ENCODE measurements around the gene DEFB128. TPM values are rescaled to one million over a fixed set of nuclear protein-coding genes. Genes with fewer than 3 reads are reported as not detected.

Gene DEFB128
- total and polyA plus RNA-seq, 10 of the 15 experiments (the other 5 are each of a cell fraction or from before 2014, with no cell fraction given): not detected

DNA sequence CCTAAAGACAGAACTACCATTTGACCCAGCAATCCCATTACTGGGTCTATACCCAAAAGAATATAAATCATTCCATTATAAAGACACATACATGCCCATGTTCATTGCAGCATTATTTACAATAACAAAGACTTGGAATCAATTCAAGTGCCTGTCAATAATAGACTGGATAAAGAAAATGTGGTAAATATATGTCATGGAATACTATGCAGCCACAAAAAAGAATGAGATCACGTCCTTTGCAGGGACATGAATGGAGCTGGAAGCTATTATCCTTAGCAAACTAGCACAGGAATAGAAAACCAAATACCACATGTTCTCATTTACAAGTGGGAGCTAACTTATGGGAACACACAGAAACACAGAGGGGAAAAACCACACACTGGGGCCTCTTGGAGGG is 8.7 kb upstream of the DEFB128 start:
- TF ChIP-seq TCF12 (IDR thresholded peaks at IDR 0.05; ENCODE audit: low read depth, low read length): no peak
- ChIA-PET SMC1A (ENCODE audit: uncharacterized antibody, unreplicated experiment) (no interaction called here), RAD21 (ENCODE audit: unreplicated experiment) (no interaction called here), CTCF (no interaction called here), POLR2A (no interaction called here)
- peaks cover 0 to 3% of the 10 kb centered on the region in 2 experiments; a peak in 2 of 4 replicates for H3K27me3 ChIP-seq (replicated peaks in 1 of 2; ENCODE audit: control insufficient read depth in 2 of 2, insufficient read depth in 2 of 2, low read length in 1 of 2)
- no peaks in the 10 kb centered on the region for H3K79me2 ChIP-seq (ENCODE audit: control insufficient read depth, insufficient read depth, low read length)
- no peak overlapping the region for H3K9ac ChIP-seq (ENCODE audit: control insufficient read depth, insufficient read depth, low read length)
- H3K4me2 ChIP-seq (ENCODE audit: control insufficient read depth, insufficient read depth): no peak overlapping the region
- no peak overlapping the region for H3K27ac ChIP-seq (ENCODE audit: control insufficient read depth, insufficient read depth)
- no peak overlapping the region for H2AFZ ChIP-seq (ENCODE audit: control insufficient read depth, low read depth, low read length)
- no peaks in the 10 kb centered on the region for H3K9me3 ChIP-seq (replicated peaks; ENCODE audit: control insufficient read depth, insufficient read depth, low read length)
- no peaks in the 10 kb centered on the region for H3K36me3 ChIP-seq (ENCODE audit: control insufficient read depth in 2 of 2, insufficient read depth in 2 of 2, low read length in 1 of 2)
- DNase-seq (ENCODE audit: low read depth, low spot score) (no peak), ATAC-seq (no peak), FAIRE-seq (no peak)
- in situ Hi-C loops (cut with MboI): no loop called here
- H3K4me1 ChIP-seq (ENCODE audit: control insufficient read depth, insufficient read depth, low read length): no peaks in the 10 kb centered on the region
- no peaks in the 10 kb centered on the region for H4K20me1 ChIP-seq (ENCODE audit: control insufficient read depth, insufficient read depth)
- BruUV-seq (replicated peaks): no TSS peak
- H3K4me3 ChIP-seq: no peak overlapping the region
- intact Hi-C loops (cut with micrococcal nuclease; ENCODE audit: unreplicated experiment): no loop called here
- WGBS (ENCODE audit: insufficient coverage, insufficient replicate concordance, low lambda C conversion rate, missing lambda C conversion rate): 5% methylated on average over 1 of the region's 1 CpG

DNA sequence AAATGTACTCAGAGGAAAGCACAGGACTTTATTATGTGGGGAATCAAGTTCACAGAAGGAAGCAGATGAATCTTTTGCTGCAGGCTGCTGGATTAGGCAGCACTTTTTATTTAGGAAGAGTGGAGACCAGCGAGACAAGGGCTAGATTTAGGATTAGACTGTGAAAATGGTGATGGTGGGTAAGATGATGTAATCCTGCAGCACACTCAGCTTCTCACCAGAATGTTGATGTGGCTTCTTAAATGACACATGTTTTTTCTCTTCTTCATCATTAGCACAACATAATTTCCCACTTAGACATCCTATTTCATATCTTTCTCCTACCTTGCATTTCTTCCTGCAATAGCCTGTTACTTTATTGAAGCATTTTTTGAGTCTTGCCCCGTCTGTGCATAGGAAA is 1.8 kb downstream of the DEFB128 start:
- no peak overlapping the region for H3K27ac ChIP-seq (ENCODE audit: control insufficient read depth, insufficient read depth)
- no peak for DNase-seq (ENCODE audit: low read depth, low spot score)
- H3K4me1 ChIP-seq (ENCODE audit: control insufficient read depth, insufficient read depth, low read length): no peaks in the 10 kb centered on the region
- no peak overlapping the region for H2AFZ ChIP-seq (ENCODE audit: control insufficient read depth, low read depth, low read length)
- H3K4me2 ChIP-seq (ENCODE audit: control insufficient read depth, insufficient read depth): no peak overlapping the region
- no peaks in the 10 kb centered on the region for H4K20me1 ChIP-seq (ENCODE audit: control insufficient read depth, insufficient read depth)
- no peak for FAIRE-seq
- ChIA-PET POLR2A (no interaction called here), CTCF (no interaction called here), RAD21 (ENCODE audit: unreplicated experiment) (no interaction called here), SMC1A (ENCODE audit: uncharacterized antibody, unreplicated experiment) (no interaction called here)
- no peak for TF ChIP-seq CHD2 (IDR thresholded peaks at IDR 0.05; ENCODE audit: borderline replicate concordance, low read depth, low read length)
- TF ChIP-seq, protein P1, sequence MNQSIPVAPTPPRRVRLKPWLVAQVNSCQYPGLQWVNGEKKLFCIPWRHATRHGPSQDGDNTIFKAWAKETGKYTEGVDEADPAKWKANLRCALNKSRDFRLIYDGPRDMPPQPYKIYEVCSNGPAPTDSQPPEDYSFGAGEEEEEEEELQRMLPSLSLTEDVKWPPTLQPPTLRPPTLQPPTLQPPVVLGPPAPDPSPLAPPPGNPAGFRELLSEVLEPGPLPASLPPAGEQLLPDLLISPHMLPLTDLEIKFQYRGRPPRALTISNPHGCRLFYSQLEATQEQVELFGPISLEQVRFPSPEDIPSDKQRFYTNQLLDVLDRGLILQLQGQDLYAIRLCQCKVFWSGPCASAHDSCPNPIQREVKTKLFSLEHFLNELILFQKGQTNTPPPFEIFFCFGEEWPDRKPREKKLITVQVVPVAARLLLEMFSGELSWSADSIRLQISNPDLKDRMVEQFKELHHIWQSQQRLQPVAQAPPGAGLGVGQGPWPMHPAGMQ (IDR thresholded peaks at IDR 0.05; ENCODE audit: borderline replicate concordance): no peak
- TF ChIP-seq ZNF207 (IDR thresholded peaks at IDR 0.05; ENCODE audit: borderline replicate concordance): no peak
- TF ChIP-seq MTA2 (IDR thresholded peaks at IDR 0.05; ENCODE audit: low read depth): no peak
- no peak for TF ChIP-seq MXI1 (IDR thresholded peaks at IDR 0.05; ENCODE audit: low read depth, low read length)
- TF ChIP-seq IKZF2 (IDR thresholded peaks at IDR 0.05): no peak
- TF ChIP-seq, protein P2, sequence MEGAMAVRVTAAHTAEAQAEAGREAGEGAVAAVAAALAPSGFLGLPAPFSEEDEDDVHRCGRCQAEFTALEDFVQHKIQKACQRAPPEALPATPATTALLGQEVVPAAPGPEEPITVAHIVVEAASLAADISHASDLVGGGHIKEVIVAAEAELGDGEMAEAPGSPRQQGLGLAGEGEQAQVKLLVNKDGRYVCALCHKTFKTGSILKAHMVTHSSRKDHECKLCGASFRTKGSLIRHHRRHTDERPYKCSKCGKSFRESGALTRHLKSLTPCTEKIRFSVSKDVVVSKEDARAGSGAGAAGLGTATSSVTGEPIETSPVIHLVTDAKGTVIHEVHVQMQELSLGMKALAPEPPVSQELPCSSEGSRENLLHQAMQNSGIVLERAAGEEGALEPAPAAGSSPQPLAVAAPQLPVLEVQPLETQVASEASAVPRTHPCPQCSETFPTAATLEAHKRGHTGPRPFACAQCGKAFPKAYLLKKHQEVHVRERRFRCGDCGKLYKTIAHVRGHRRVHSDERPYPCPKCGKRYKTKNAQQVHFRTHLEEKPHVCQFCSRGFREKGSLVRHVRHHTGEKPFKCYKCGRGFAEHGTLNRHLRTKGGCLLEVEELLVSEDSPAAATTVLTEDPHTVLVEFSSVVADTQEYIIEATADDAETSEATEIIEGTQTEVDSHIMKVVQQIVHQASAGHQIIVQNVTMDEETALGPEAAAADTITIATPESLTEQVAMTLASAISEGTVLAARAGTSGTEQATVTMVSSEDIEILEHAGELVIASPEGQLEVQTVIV (IDR thresholded peaks at IDR 0.05; ENCODE audit: borderline replicate concordance, partially characterized antibody): no peak
- TF ChIP-seq, protein P3, sequence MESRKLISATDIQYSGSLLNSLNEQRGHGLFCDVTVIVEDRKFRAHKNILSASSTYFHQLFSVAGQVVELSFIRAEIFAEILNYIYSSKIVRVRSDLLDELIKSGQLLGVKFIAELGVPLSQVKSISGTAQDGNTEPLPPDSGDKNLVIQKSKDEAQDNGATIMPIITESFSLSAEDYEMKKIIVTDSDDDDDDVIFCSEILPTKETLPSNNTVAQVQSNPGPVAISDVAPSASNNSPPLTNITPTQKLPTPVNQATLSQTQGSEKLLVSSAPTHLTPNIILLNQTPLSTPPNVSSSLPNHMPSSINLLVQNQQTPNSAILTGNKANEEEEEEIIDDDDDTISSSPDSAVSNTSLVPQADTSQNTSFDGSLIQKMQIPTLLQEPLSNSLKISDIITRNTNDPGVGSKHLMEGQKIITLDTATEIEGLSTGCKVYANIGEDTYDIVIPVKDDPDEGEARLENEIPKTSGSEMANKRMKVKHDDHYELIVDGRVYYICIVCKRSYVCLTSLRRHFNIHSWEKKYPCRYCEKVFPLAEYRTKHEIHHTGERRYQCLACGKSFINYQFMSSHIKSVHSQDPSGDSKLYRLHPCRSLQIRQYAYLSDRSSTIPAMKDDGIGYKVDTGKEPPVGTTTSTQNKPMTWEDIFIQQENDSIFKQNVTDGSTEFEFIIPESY (IDR thresholded peaks at IDR 0.05): no peak
- no peak for TF ChIP-seq SRF (IDR thresholded peaks at IDR 0.05; ENCODE audit: low read depth in 2 of 2, low read length in 2 of 2)
- TF ChIP-seq NR2C2 (IDR thresholded peaks at IDR 0.05; ENCODE audit: borderline replicate concordance, control insufficient read depth, insufficient read length, low read depth): no peak
- in situ Hi-C loops (cut with MboI): no loop called here
- H3K36me3 ChIP-seq (ENCODE audit: control insufficient read depth in 2 of 2, insufficient read depth in 2 of 2, low read length in 1 of 2): no peaks in the 10 kb centered on the region
- no peak for ATAC-seq
- 0% methylated on average over 2 of the region's 2 CpGs for WGBS (ENCODE audit: insufficient coverage, insufficient replicate concordance, low lambda C conversion rate, missing lambda C conversion rate)
- no peaks in the 10 kb centered on the region for H3K27me3 ChIP-seq (replicated peaks in 1 of 2; ENCODE audit: control insufficient read depth in 2 of 2, insufficient read depth in 2 of 2, low read length in 1 of 2)
- H3K9ac ChIP-seq (ENCODE audit: control insufficient read depth, insufficient read depth, low read length): no peak overlapping the region
- H3K4me3 ChIP-seq: no peak overlapping the region
- no TSS peak for BruUV-seq (replicated peaks)
- intact Hi-C loops (cut with micrococcal nuclease; ENCODE audit: unreplicated experiment): no loop called here
- no peaks in the 10 kb centered on the region for H3K9me3 ChIP-seq (replicated peaks; ENCODE audit: control insufficient read depth, insufficient read depth, low read length)
- no peaks in the 10 kb centered on the region for H3K79me2 ChIP-seq (ENCODE audit: control insufficient read depth, insufficient read depth, low read length)

All from GM12878 (cell line).